HepG2 (cell line): ENCODE measurements around the gene ASTN2. TPM values are rescaled to one million over a fixed set of nuclear protein-coding genes. Genes with fewer than 3 reads are reported as not detected.

ENCODE experiments used
- polyA plus RNA-seq, 8 experiments: library from polyadenylated mRNA; depleted of rRNA in 3 of 8; stranded (reverse) in 7 of 8; unstranded in 1 of 8; fragments of >200 nt; fragmentation: Illumina TruSeq in 4 of 8; extraction: Trizol in 4 of 8; gene quantifications; 2 replicates each; pipeline versions ENCODE4 v1.2.1 to v1.2.3, GENCODE V29; 2011 to 2016; ENCODE audit warnings: low read depth in 4 of 8, missing spikeins in 1 of 8, mixed read lengths in 1 of 8; ENCODE audit not compliant: insufficient read depth in 1 of 8
- small RNA-seq, 3 experiments: library from RNA; depleted of rRNA; stranded (forward); fragments of <200 nt; gene quantifications; one replicate each; pipeline ENCODE3, GENCODE V24; 2012; ENCODE audit warnings: low read depth in 2 of 3, low replicate concordance in 1 of 3; ENCODE audit not compliant: insufficient read length in 3 of 3, insufficient read depth in 2 of 3
- total RNA-seq, 5 experiments: library from RNA; depleted of rRNA; stranded (reverse); fragments of >200 nt; fragmentation: Illumina TruSeq; extraction: Trizol; gene quantifications; 2 replicates each; pipeline ENCODE4 v1.2.3, GENCODE V29; 2016; ENCODE audit warnings: low read depth in 1 of 5

Gene ASTN2
- total and polyA plus RNA-seq, 2 of the 13 experiments (the other 11 are each of a cell fraction or from before 2014, with no cell fraction given) = 5.2 to 13.5 TPM

Small RNAs within 50 kb of the gene (small RNA-seq; reads per million reads assigned to genes)
- gene SNORA70C = 0 reads per million in 3 experiments
